Heart right ventricle (tissue), 16 donors: ENCODE measurements around the gene IPCEF1. TPM values are rescaled to one million over a fixed set of nuclear protein-coding genes. Genes with fewer than 3 reads are reported as not detected.
A peak's percentile ranks its signal among the peaks of the same experiment; 100 is the strongest.

Experiments
- ATAC-seq, 8 donors: fragments of 200-7000 bp; cut with Tn5 transposase; one replicate each; pipeline ENCODE4 v1.9.1; 2020; ENCODE audit warnings: mild to moderate bottlenecking in 8 of 8, moderate library complexity in 8 of 8, moderate number of reproducible peaks in 1 of 8
- DNase-seq, 2 donors: peaks; one replicate each; pipeline ENCODE4 v3.0.0-alpha.2; 2020
- H3K27ac ChIP-seq, 10 donors: fragments of 200-600 bp; sonication (generic) in 2 of 10; one replicate each; pipeline versions ENCODE4 v1.5.0 to v1.8.0; 2020 to 2022; ENCODE audit warnings: mild to moderate bottlenecking in 3 of 10
- H3K27me3 ChIP-seq, 7 donors: fragments of 200-600 bp; one replicate each; pipeline ENCODE4 v1.8.0; 2021 to 2022; ENCODE audit warnings: mild to moderate bottlenecking in 2 of 7
- H3K36me3 ChIP-seq, 9 donors: fragments of 200-600 bp; sonication (generic) in 1 of 9; one replicate each; pipeline versions ENCODE4 v1.5.0 to v1.8.0; 2020 to 2022; ENCODE audit warnings: mild to moderate bottlenecking in 2 of 9
- H3K4me1 ChIP-seq, 9 donors: fragments of 200-600 bp; sonication (generic) in 1 of 9; one replicate each; pipeline versions ENCODE4 v1.5.0 to v1.8.0; 2020 to 2022; ENCODE audit warnings: mild to moderate bottlenecking in 4 of 9
- H3K4me3 ChIP-seq, 10 donors: fragments of 200-600 bp; sonication (generic) in 2 of 10; one replicate each; pipeline versions ENCODE4 v1.5.0 to v1.8.0; 2020 to 2022; ENCODE audit warnings: mild to moderate bottlenecking in 7 of 10, moderate library complexity in 2 of 10
- H3K9me3 ChIP-seq, 11 donors: fragments of 200-600 bp in 10 of 11; sonication (generic) in 2 of 11; one replicate each; pipeline versions ENCODE4 v1.5.0 to v1.8.0; 2013 to 2022; ENCODE audit warnings: mild to moderate bottlenecking in 2 of 11, control low read depth in 1 of 11, moderate library complexity in 1 of 11
- CTCF ChIP-seq, 9 donors: fragments of 200-600 bp; sonication (generic) in 2 of 9; IDR thresholded peaks; one replicate each; pipeline versions ENCODE4 v1.5.0 to v1.8.0; 2021 to 2022; ENCODE audit warnings: antibody characterized with exemption in 9 of 9, mild to moderate bottlenecking in 5 of 9, moderate library complexity in 1 of 9
- WGBS, 2 donors: extraction: QIAGEN DNeasy Blood & Tissue Kit; methylation state at CpG; one replicate each; pipeline ENCODE4 v1.1.7; 2013; ENCODE audit warnings: inconsistent platforms in 1 of 2; 5-methylcytosine and 5-hydroxymethylcytosine counted together
- intact Hi-C, 10 donors: fragments of 100-400 bp; cut with DNase I; formaldehyde crosslinking; loops; one replicate each; pipeline versions ENCODE4 v1.11.1 to v1.14.2; 2022
- polyA plus RNA-seq, 2 donors: library from polyadenylated mRNA; stranded (reverse); fragments of 200-250 nt; gene quantifications; one replicate each; pipeline ENCODE4 v1.2.3, GENCODE V29; 2013
- total RNA-seq, 10 donors: library from RNA; stranded (reverse); fragmentation: NEBNext Ultra II Directional in 3 of 10; extraction: Animal tissue kit (Norgen Biotek cat#: 25700) in 3 of 10; gene quantifications; one replicate each; pipeline versions ENCODE4 v1.2.1 to v1.2.4, GENCODE V29; 2021 to 2023
- donor health status: Arrhythmogenic right ventricular cardiomyopathy.
- donor health status: ischemic (EF 13 %, LVEDD 7.1; RV severe dilation, severe dysfunction).
- donor health status: healthy with polysubstance abuse.
- donor health status: DM: no; HTN: yes; CAD: no.
- donor health status: DM: no; HTN: no; CAD: no.
- donor health status: ischemic (EF 25% LVEDD 6.9; RV normal size, moderate dysfunction).
- donor health status: ischemic (EF 25% LVEDD 5.7; RV mildly dilated, moderate dysfunction).
- donor health status: healthy.
- donor health status: DM: yes; HTN: yes; CAD: no.
- donor health status: Ischemic cardiomyopathy.
- donor health status: ischemic (EF 35%, LVEDD 5.7; RV mildly dilated, moderate dysfunction).
- donor health status: nonischemic (EF 11% LVEDD 7.7; RV severe dilation, severe dysfunction).
- donor health status: DM: yes; HTN: yes; CAD: no.
- donor health status: PGD.
- donor health status: ischemic (EF 29% LVEDD 5.4; RV normal size, mild dysfunction).
- donor health status: nonischemic (EF 23%, LVEDD 6.1; RV moderate dilation, normal function).

IPCEF1 gene
- total and polyA plus RNA-seq, 12 donors, result 0.06 to 5.0 (median 1.4) TPM

GRCh38 chr6:154377726-154378125, 21.1 kb upstream of the IPCEF1 start:
- peaks cover 0 to 6% (median 0%) of the 10 kb centered on the region in 11 donors for H3K9me3 ChIP-seq
- WGBS, 2 donors, result 79 to 87% methylated on average over 4 of the region's 4 CpGs
- intact Hi-C loops, result loop anchor here in 6 of 10 donors (10.0 kb wide), 1 partner anchor 223 kb away; no protein-coding TSS in a partner anchor
- H3K27ac ChIP-seq, result no peak overlapping the region
- H3K27me3 ChIP-seq, result no peaks in the 10 kb centered on the region
- peaks cover 0 to 10% (median 0%) of the 10 kb centered on the region in 9 donors for H3K4me1 ChIP-seq
- no peak overlapping the region for H3K4me3 ChIP-seq
- no peak for TF ChIP-seq CTCF (IDR thresholded peaks at IDR 0.05)
- ATAC-seq (no peak), DNase-seq (no peak)
- no peaks in the 10 kb centered on the region for H3K36me3 ChIP-seq

DNA sequence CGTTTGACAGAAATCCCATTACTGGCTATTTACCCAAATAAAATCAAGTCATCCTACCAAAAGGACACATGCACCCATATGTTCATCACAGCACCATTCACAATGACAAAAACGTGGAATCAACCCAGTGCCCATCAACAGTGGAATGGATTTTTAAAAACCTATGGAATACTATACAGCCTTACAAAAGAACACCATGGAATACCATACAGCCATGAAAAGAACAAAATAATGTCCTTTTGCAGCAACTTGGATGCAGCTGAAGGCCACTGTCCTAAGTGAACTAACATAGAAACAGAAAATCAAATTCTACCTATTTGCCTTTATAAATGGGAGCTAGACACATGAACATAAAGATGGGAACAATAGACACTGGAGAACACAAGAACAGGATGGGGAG, 17.4 kb upstream of the IPCEF1 start:
- intact Hi-C loops, result loop anchor here in 6 of 10 donors (10.0 kb wide), 1 partner anchor 219 kb away; no protein-coding TSS in a partner anchor
- ATAC-seq (no peak), DNase-seq (no peak)
- no peak for TF ChIP-seq CTCF (IDR thresholded peaks at IDR 0.05)
- Histone ChIP-seq H3K27me3 (no peaks in the 10 kb centered on the region), H3K36me3 (no peaks in the 10 kb centered on the region), H3K4me1 (peaks cover 0 to 9% (median 0%) of the 10 kb centered on the region in 9 donors), H3K4me3 (no peak overlapping the region), H3K27ac (no peak overlapping the region), H3K9me3 (peaks cover 0 to 6% (median 0%) of the 10 kb centered on the region in 11 donors)
- WGBS, 2 donors, result 87 to 93% methylated on average over 2 of the region's 2 CpGs

GRCh38 chr6:154371281-154371680, 14.7 kb upstream of the IPCEF1 start:
- WGBS, 2 donors, result 88 to 91% methylated on average over 4 of the region's 4 CpGs
- Histone ChIP-seq H3K4me3 (no peak overlapping the region), H3K4me1 (peaks cover 0 to 12% (median 0%) of the 10 kb centered on the region in 9 donors), H3K36me3 (no peaks in the 10 kb centered on the region), H3K9me3 (peaks cover 0 to 6% (median 0%) of the 10 kb centered on the region in 11 donors), H3K27me3 (no peaks in the 10 kb centered on the region), H3K27ac (no peak overlapping the region)
- intact Hi-C loops, result loop anchor here in 7 of 10 donors (2.0 to 10.0 kb wide), 2 partner anchors 216 kb away; no protein-coding TSS in a partner anchor
- DNase-seq (no peak), ATAC-seq (no peak)
- TF ChIP-seq CTCF (IDR thresholded peaks at IDR 0.05), result no peak

DNA sequence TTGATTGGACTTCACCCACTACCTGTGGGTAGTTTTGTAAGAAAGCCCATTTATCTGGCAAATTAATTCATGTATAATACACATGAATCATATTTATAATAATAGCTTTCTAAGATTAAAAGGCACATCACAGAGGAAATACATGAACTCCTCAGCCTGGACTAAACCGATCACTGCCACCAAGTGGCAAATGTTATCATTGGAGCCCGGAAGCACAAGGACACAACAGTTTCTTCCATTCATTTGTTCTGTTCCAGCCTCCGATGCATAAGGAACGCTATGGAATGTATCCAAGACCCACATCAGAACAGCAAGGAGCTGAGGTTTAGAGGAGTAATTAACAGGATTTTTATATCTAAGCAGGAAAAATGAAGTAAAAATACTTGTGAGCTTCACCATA, 13.9 kb upstream of the IPCEF1 start:
- Histone ChIP-seq H3K27me3 (no peaks in the 10 kb centered on the region), H3K36me3 (no peaks in the 10 kb centered on the region), H3K27ac (no peak overlapping the region), H3K9me3 (peaks cover 0 to 6% (median 0%) of the 10 kb centered on the region in 11 donors), H3K4me1 (peaks cover 0 to 12% (median 0%) of the 10 kb centered on the region in 9 donors), H3K4me3 (no peak overlapping the region)
- DNase-seq, result peak in 1 of 2 donors; percentile 13
- peak in 6 of 8 donors; percentile 51 to 75 (median 62) for ATAC-seq
- TF ChIP-seq CTCF (IDR thresholded peaks at IDR 0.05), result peak in 7 of 9 donors; percentile 21 to 57 (median 53)
- intact Hi-C loops, result loop anchor here in 7 of 10 donors (2.0 to 10.0 kb wide), 2 partner anchors 216 kb away; no protein-coding TSS in a partner anchor
- 8 to 11% methylated on average over 4 of the region's 4 CpGs for WGBS, 2 donors
